Measurements from ENCODE around the gene CLDN5. TPM values are rescaled to one million over a fixed set of nuclear protein-coding genes. Genes with fewer than 3 reads are reported as not detected.

The CLDN5 gene
- total and polyA plus RNA-seq, 2 donors (not counting 1 experiment from before 2014, with no cell fraction given) = not detected

DNA sequence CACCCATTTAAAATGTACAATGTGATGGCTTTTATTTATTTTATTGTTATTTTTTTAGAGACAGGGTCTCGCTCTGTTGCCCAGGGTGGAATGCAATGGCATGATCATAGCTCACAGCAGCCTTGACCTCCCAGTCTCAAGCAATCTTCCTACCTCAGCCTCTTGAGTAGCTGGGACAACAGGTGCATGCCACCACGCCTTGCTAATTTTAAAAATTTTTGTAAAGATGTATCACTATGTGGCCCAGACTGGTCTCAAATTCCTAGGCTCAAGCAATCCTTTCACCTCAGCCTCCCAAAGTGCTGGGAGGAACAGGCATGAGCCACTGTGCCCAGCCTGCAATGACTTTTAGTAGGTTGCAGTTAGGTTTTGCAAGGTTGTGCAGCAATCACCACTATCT, 14.3 kb downstream of the CLDN5 start:
- H3K9ac ChIP-seq (ENCODE audit: low read length) = no peak overlapping the region
- no peak overlapping the region for H3K27ac ChIP-seq (ENCODE audit: low read length in 2 of 2)
- POLR2A ChIA-PET = no interaction called here
- intact Hi-C loops (cut with micrococcal nuclease) = no loop called here
- H3K4me2 ChIP-seq (replicated peaks; ENCODE audit: low read depth, low read length, poor library complexity, severe bottlenecking) = no peak overlapping the region
- no peaks in the 10 kb centered on the region for H3K36me3 ChIP-seq (replicated peaks in 1 of 2; ENCODE audit: control extremely low read depth in 1 of 2, control insufficient read depth in 1 of 2, extremely low read depth in 1 of 2, insufficient read depth in 2 of 2, low read length in 1 of 2)
- no peak for TF ChIP-seq EZH2 (IDR thresholded peaks at IDR 0.05; ENCODE audit: borderline replicate concordance, insufficient read depth, low read depth, low read length, poor library complexity, severe bottlenecking)
- TF ChIP-seq, protein P1, sequence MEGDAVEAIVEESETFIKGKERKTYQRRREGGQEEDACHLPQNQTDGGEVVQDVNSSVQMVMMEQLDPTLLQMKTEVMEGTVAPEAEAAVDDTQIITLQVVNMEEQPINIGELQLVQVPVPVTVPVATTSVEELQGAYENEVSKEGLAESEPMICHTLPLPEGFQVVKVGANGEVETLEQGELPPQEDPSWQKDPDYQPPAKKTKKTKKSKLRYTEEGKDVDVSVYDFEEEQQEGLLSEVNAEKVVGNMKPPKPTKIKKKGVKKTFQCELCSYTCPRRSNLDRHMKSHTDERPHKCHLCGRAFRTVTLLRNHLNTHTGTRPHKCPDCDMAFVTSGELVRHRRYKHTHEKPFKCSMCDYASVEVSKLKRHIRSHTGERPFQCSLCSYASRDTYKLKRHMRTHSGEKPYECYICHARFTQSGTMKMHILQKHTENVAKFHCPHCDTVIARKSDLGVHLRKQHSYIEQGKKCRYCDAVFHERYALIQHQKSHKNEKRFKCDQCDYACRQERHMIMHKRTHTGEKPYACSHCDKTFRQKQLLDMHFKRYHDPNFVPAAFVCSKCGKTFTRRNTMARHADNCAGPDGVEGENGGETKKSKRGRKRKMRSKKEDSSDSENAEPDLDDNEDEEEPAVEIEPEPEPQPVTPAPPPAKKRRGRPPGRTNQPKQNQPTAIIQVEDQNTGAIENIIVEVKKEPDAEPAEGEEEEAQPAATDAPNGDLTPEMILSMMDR (IDR thresholded peaks at IDR 0.05) = no peak
- peaks cover 0 to 7% (median 0%) of the 10 kb centered on the region in 3 donors for H3K9me3 ChIP-seq (ENCODE audit: control extremely low read depth in 1 of 3, control insufficient read depth in 2 of 3, insufficient read depth in 1 of 3, low read length in 2 of 3)
- no peaks in the 10 kb centered on the region for H3K27me3 ChIP-seq (replicated peaks in 1 of 4; ENCODE audit: control extremely low read depth in 1 of 4, control insufficient read depth in 3 of 4, insufficient read depth in 4 of 4, low read length in 3 of 4)
- no peaks in the 10 kb centered on the region for H3K79me2 ChIP-seq (ENCODE audit: control insufficient read depth, insufficient read depth, low read length)
- no peak overlapping the region for H2AFZ ChIP-seq (ENCODE audit: insufficient read depth, low read depth, low read length, poor library complexity, severe bottlenecking)
- Mint-ChIP-seq H3K9me3 (ENCODE audit: insufficient read depth) (no peaks in the 10 kb centered on the region), H3K27me3 (no peaks in the 10 kb centered on the region), H3K4me1 (peaks cover 5% of the 10 kb centered on the region), H3K4me3 (no peak overlapping the region), H3K27ac (no peak overlapping the region)
- ATAC-seq (ENCODE audit: low read depth) = no peak
- no peaks in the 10 kb centered on the region for H4K20me1 ChIP-seq (ENCODE audit: control insufficient read depth, insufficient read depth, low read length, poor library complexity, severe bottlenecking)
- H3K4me1 ChIP-seq (ENCODE audit: control insufficient read depth in 2 of 2, insufficient read depth in 2 of 2, low read length in 2 of 2) = peaks cover 0 to 6% of the 10 kb centered on the region in 2 donors
- 100% methylated on average over 1 of the region's 2 CpGs for WGBS (ENCODE audit: insufficient coverage)
- CTCF ChIA-PET = no interaction called here
- DNase-seq = no peak
- H3K4me3 ChIP-seq (ENCODE audit: control extremely low read depth in 1 of 5, extremely low read depth in 1 of 5, insufficient read depth in 1 of 5, low read depth in 2 of 5, low read length in 4 of 5) = no peak overlapping the region

DNA sequence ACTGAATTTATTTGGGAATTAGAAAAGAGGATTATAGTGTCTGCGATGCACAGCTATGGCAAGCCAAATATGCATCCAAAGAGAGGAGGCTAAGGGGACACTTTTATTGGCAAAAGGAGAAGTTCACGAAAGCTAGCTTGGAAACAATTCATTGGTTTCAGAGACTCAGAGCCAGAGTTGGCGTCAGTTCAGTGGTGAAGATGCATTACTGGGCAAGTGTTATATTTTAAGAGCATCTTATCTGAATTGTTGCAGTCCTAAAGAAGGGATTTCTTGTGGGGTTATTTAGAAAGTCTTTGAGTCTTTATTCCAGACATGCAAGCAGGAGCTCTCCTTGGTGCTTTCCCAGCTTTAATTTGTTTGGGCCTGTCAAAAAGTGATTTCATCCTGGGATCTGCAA, 15.0 kb downstream of the CLDN5 start:
- Histone ChIP-seq H4K20me1 (ENCODE audit: control insufficient read depth, insufficient read depth, low read length, poor library complexity, severe bottlenecking) (no peaks in the 10 kb centered on the region), H3K36me3 (replicated peaks in 1 of 2; ENCODE audit: control extremely low read depth in 1 of 2, control insufficient read depth in 1 of 2, extremely low read depth in 1 of 2, insufficient read depth in 2 of 2, low read length in 1 of 2) (no peaks in the 10 kb centered on the region), H3K27ac (ENCODE audit: low read length in 2 of 2) (no peak overlapping the region), H3K4me3 (ENCODE audit: control extremely low read depth in 1 of 5, extremely low read depth in 1 of 5, insufficient read depth in 1 of 5, low read depth in 2 of 5, low read length in 4 of 5) (no peak overlapping the region), H2AFZ (ENCODE audit: insufficient read depth, low read depth, low read length, poor library complexity, severe bottlenecking) (no peak overlapping the region), H3K27me3 (replicated peaks in 1 of 4; ENCODE audit: control extremely low read depth in 1 of 4, control insufficient read depth in 3 of 4, insufficient read depth in 4 of 4, low read length in 3 of 4) (no peaks in the 10 kb centered on the region), H3K9me3 (ENCODE audit: control extremely low read depth in 1 of 3, control insufficient read depth in 2 of 3, insufficient read depth in 1 of 3, low read length in 2 of 3) (peaks cover 0 to 2% (median 0%) of the 10 kb centered on the region in 3 donors), H3K79me2 (ENCODE audit: control insufficient read depth, insufficient read depth, low read length) (no peaks in the 10 kb centered on the region), H3K9ac (ENCODE audit: low read length) (no peak overlapping the region), H3K4me2 (replicated peaks; ENCODE audit: low read depth, low read length, poor library complexity, severe bottlenecking) (no peak overlapping the region), H3K4me1 (ENCODE audit: control insufficient read depth in 2 of 2, insufficient read depth in 2 of 2, low read length in 2 of 2) (peaks cover 0 to 6% of the 10 kb centered on the region in 2 donors)
- intact Hi-C loops (cut with micrococcal nuclease) = no loop called here
- 95% methylated on average over 3 of the region's 3 CpGs for WGBS (ENCODE audit: insufficient coverage)
- CTCF ChIA-PET = no interaction called here
- no peaks in the 10 kb centered on the region for H3K27me3 Mint-ChIP-seq
- DNase-seq = no peak
- no peak overlapping the region for H3K27ac Mint-ChIP-seq
- peaks cover 5% of the 10 kb centered on the region for H3K4me1 Mint-ChIP-seq
- no peak overlapping the region for H3K4me3 Mint-ChIP-seq
- POLR2A ChIA-PET = no interaction called here
- TF ChIP-seq, protein P1 (IDR thresholded peaks at IDR 0.05) = no peak
- TF ChIP-seq EZH2 (IDR thresholded peaks at IDR 0.05; ENCODE audit: borderline replicate concordance, insufficient read depth, low read depth, low read length, poor library complexity, severe bottlenecking) = no peak
- no peaks in the 10 kb centered on the region for H3K9me3 Mint-ChIP-seq (ENCODE audit: insufficient read depth)
- ATAC-seq (ENCODE audit: low read depth) = no peak
